Neural cell (in vitro differentiated cells): Measurements from ENCODE around the gene SAMD4A. TPM values are rescaled to one million over a fixed set of nuclear protein-coding genes. Genes with fewer than 3 reads are reported as not detected.

ENCODE experiments used
- H2AFZ ChIP-seq: fragments of 200-600, 300-800 bp; sonication (generic), shearing (Covaris generic); 2 replicates; pipeline ENCODE4 v1.6.0; 2014; ENCODE audit warnings: low read depth, mild to moderate bottlenecking, antibody characterized with exemption, low read length, moderate library complexity
- H3F3A ChIP-seq: fragments of 200-600 bp; shearing (Covaris generic); 2 replicates; pipeline ENCODE4 v1.6.1; 2016; ENCODE audit warnings: mild to moderate bottlenecking, moderate library complexity, mixed read lengths, antibody characterized with exemption, low read length; ENCODE audit not compliant: insufficient read depth, poor library complexity, severe bottlenecking
- H3K27ac ChIP-seq: fragments of 200-600, 300-800 bp; sonication (generic), shearing (Covaris generic); 2 replicates; pipeline ENCODE4 v1.5.1; 2014; ENCODE audit warnings: mild to moderate bottlenecking, low read length, moderate library complexity
- H3K27me3 ChIP-seq: fragments of 300-800, 200-600 bp; sonication (generic), shearing (Covaris generic); 2 replicates; pipeline ENCODE4 v1.6.0; 2014; ENCODE audit warnings: mild to moderate bottlenecking, low read depth, low read length, moderate library complexity; ENCODE audit not compliant: insufficient read depth
- H3K36me3 ChIP-seq: fragments of 300-800, 200-600 bp; sonication (generic), shearing (Covaris generic); 2 replicates; pipeline ENCODE4 v1.5.1; 2014; ENCODE audit warnings: mild to moderate bottlenecking, antibody characterized with exemption, low read length, moderate library complexity; ENCODE audit not compliant: insufficient read depth
- H3K4me2 ChIP-seq: fragments of 300-800, 200-600 bp; sonication (generic), shearing (Covaris generic); 2 replicates; pipeline ENCODE4 v1.6.0; 2014; ENCODE audit warnings: mild to moderate bottlenecking, low read length
- H3K4me3 ChIP-seq: fragments of 300-800, 200-600 bp; sonication (generic), shearing (Covaris generic); 2 replicates; pipeline ENCODE4 v1.5.1; 2014; ENCODE audit warnings: mild to moderate bottlenecking, low read length, moderate library complexity
- H3K79me2 ChIP-seq: fragments of 200-600 bp; shearing (Covaris generic); replicated peaks from 2 replicates; pipeline ENCODE4 v1.6.0; 2014; ENCODE audit warnings: mild to moderate bottlenecking, low read length, moderate library complexity; ENCODE audit not compliant: insufficient read depth
- H3K9ac ChIP-seq: fragments of 300-800, 200-600 bp; sonication (generic), shearing (Covaris generic); 2 replicates; pipeline ENCODE4 v1.6.1; 2016; ENCODE audit warnings: mild to moderate bottlenecking, low read length, mixed read lengths
- H3K9me2 ChIP-seq: fragments of 200-600 bp; shearing (Covaris generic); 2 replicates; pipeline ENCODE4 v1.6.1; 2016; ENCODE audit warnings: mild to moderate bottlenecking, low read length, mixed read lengths; ENCODE audit not compliant: insufficient read depth
- H3K9me3 ChIP-seq: fragments of 200-600, 300-800 bp; sonication (generic), shearing (Covaris generic); 2 replicates; pipeline ENCODE4 v1.6.1; 2016; ENCODE audit warnings: mild to moderate bottlenecking, mixed run types, low read length, moderate library complexity, mixed read lengths
- H4K20me1 ChIP-seq: fragments of 200-600 bp; shearing (Covaris generic); 2 replicates; pipeline ENCODE4 v1.6.1; 2016; ENCODE audit warnings: mild to moderate bottlenecking, mixed run types; ENCODE audit not compliant: insufficient read depth
- CTCF ChIP-seq: fragments of 450-650 bp; IDR thresholded peaks from 2 replicates; pipeline ENCODE4 v1.5.1; 2014; ENCODE audit warnings: antibody characterized with exemption, mild to moderate bottlenecking, moderate library complexity; ENCODE audit not compliant: poor library complexity, severe bottlenecking
- EP300 ChIP-seq: fragments of 450-650 bp; conservative IDR thresholded peaks from 2 replicates; pipeline ENCODE4 v1.6.1; 2014; ENCODE audit warnings: antibody characterized with exemption, mild to moderate bottlenecking, moderate library complexity; ENCODE audit not compliant: poor library complexity, severe bottlenecking
- EZH2 ChIP-seq: fragments of 200-600, 300-800 bp; shearing (Covaris generic), sonication (generic); IDR thresholded peaks from 2 replicates; pipeline ENCODE4 v1.6.1; 2014; ENCODE audit warnings: antibody characterized with exemption, low read length, borderline replicate concordance, mild to moderate bottlenecking; ENCODE audit not compliant: insufficient read depth, poor library complexity, severe bottlenecking
- MXI1 ChIP-seq: fragments of 450-650 bp; conservative IDR thresholded peaks from 2 replicates; pipeline ENCODE4 v1.6.1; 2014; ENCODE audit warnings: antibody characterized with exemption, mild to moderate bottlenecking; ENCODE audit not compliant: poor library complexity, severe bottlenecking
- POLR2AphosphoS5 ChIP-seq: IDR thresholded peaks from 2 replicates; pipeline ENCODE4 v1.6.1; 2012
- RAD21 ChIP-seq: fragments of 450-650 bp; conservative IDR thresholded peaks from 2 replicates; pipeline ENCODE4 v1.6.1; 2014; ENCODE audit warnings: antibody characterized with exemption, mild to moderate bottlenecking, moderate library complexity
- REST ChIP-seq: IDR thresholded peaks from 2 replicates; pipeline ENCODE4 v1.6.1; 2012; ENCODE audit warnings: borderline replicate concordance
- SMC3 ChIP-seq: fragments of 450-650 bp; conservative IDR thresholded peaks from 2 replicates; pipeline ENCODE4 v1.6.1; 2014; ENCODE audit warnings: antibody characterized with exemption, mild to moderate bottlenecking, moderate library complexity; ENCODE audit not compliant: poor library complexity
- TAF1 ChIP-seq: IDR thresholded peaks from 2 replicates; pipeline ENCODE4 v1.6.1; 2012; ENCODE audit warnings: low read depth
- polyA plus RNA-seq: library from polyadenylated mRNA; depleted of rRNA; stranded (reverse); fragments of >200 nt; gene quantifications from 2 replicates; pipeline ENCODE4 v1.2.3, GENCODE V29; 2014

Gene SAMD4A
- polyA plus RNA-seq, 1 donor from 2014 or later, result 1.0 TPM

DNA sequence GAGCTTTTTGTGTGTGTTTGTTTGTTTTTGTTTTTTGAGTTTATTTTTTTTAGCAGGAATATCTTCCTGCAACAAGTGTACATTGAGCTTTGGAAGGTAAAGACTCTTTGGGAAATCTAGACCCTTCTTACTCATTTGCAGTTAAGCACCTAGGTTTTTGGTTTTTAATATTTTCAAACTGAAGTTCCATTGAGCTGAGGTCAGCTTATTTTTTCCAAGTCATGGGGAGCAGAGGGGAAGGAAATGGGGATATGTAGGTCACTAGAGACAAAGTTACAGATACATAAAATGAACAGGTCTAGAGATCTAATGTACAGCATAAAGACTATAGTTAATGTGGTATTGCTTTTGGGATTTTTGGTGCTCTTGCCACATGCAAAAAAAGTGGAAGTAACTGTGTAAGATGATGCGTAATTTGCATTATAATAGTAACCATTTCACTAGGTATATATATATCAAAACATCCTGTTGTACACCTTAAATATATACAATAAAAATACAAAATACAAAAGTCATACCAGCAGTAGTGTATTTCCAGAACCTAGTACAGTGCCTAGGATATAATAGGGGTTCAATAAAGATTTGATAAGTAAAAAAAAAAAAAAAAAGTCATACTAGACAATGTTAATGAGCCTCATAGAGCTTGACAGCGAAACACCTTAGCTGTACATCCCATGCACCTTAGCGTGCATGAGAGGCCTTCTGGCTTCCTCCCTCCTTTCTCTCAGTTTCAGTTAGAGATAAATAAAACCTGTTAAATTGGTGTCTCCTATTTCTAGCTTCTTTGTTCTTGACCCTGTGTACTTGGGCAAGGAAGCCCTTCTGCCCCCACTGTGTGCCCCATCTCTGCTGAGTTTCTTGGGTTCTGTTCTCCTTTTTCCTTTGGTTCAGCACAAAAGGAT lies 34.6 kb upstream of the SAMD4A start:
- H3K27me3 ChIP-seq, result no peaks in the 10 kb centered on the region
- no peaks in the 10 kb centered on the region for H3F3A ChIP-seq
- TF ChIP-seq EZH2 (no peak), SMC3 (no peak), POLR2AphosphoS5 (no peak), CTCF (no peak), EP300 (no peak)
- no peaks in the 10 kb centered on the region for H3K9me2 ChIP-seq
- no peak overlapping the region for H3K4me2 ChIP-seq
- H4K20me1 ChIP-seq, result no peaks in the 10 kb centered on the region
- H2AFZ ChIP-seq, result no peak overlapping the region
- H3K27ac ChIP-seq, result no peak overlapping the region
- H3K9me3 ChIP-seq, result no peaks in the 10 kb centered on the region
- no peaks in the 10 kb centered on the region for H3K79me2 ChIP-seq
- peaks cover 4% of the 10 kb centered on the region for H3K36me3 ChIP-seq
- no peak overlapping the region for H3K9ac ChIP-seq
- H3K4me3 ChIP-seq, result no peak overlapping the region

- Histone ChIP-seq H3K36me3 (peaks cover 4% of the 10 kb centered on the region), H3K27ac (no peak overlapping the region)
Observed at GRCh38 chr14:54533100-54533499, 33.8 kb upstream of the SAMD4A start.

More at GRCh38 chr14:54533100-54533499, 33.8 kb upstream of the SAMD4A start:
- Histone ChIP-seq H2AFZ (no peak overlapping the region), H3K9me3 (no peaks in the 10 kb centered on the region), H3K79me2 (no peaks in the 10 kb centered on the region), H3F3A (no peaks in the 10 kb centered on the region), H3K4me3 (no peak overlapping the region), H3K9ac (no peak overlapping the region), H3K27me3 (no peaks in the 10 kb centered on the region), H3K4me2 (no peak overlapping the region), H4K20me1 (no peaks in the 10 kb centered on the region), H3K9me2 (no peaks in the 10 kb centered on the region)
- TF ChIP-seq TAF1, result no peak
- no peak for TF ChIP-seq RAD21
- no peak for TF ChIP-seq SMC3
- no peak for TF ChIP-seq POLR2AphosphoS5
- TF ChIP-seq MXI1, result no peak
- no peak for TF ChIP-seq EP300
- no peak for TF ChIP-seq REST
- no peak for TF ChIP-seq CTCF
- no peak for TF ChIP-seq EZH2
